HTERT RPE-1 (cell line): ENCODE measurements around the gene C7orf57.

ENCODE experiments used
- in situ Hi-C: fragments of 300-500 bp; cut with MboI; formaldehyde crosslinking; loops from 4 replicates; pipeline ENCODE4 v1.14.3; 2020; ENCODE audit warnings: low sequenced_read_pairs

Gene C7orf57

DNA sequence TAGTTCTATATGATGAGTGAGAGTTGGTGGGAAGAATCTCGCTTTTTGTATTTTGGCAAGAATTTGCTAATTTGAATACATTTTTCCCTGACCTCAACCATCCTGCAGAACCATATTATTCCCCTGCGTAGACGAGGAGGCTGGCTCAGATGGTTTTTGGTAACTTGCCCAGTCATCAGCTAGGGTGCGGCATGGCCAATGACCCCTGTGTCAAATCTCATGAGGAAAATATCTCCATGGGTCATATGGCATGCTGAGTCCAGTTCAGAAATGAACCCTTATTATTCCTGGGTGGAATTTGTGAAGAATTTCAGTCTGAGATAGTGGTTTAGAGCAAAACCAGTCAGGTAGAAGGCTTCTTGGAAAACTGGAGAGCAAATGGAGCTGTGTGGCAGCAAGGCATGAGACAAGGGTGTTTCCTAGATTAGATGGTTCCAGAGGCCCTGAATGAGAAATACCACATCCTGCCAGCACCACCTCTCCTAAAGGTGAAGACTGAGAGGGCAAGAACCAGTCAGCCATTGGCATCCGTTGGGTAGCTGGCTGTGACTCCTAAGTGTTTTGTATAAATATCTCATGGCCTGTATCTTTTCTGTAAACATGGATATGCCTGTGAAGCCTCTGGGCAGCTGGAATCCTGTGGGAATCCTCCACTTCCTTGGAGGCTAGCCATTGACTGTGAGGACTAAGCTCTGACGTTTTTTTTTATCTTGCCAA is 47.9 kb downstream of the C7orf57 start:
- in situ Hi-C loops: no loop called here

- in situ Hi-C loops: no loop called here
These were observed 49.5 kb downstream of the C7orf57 start for GRCh38 chr7:48084727-48085432.

DNA sequence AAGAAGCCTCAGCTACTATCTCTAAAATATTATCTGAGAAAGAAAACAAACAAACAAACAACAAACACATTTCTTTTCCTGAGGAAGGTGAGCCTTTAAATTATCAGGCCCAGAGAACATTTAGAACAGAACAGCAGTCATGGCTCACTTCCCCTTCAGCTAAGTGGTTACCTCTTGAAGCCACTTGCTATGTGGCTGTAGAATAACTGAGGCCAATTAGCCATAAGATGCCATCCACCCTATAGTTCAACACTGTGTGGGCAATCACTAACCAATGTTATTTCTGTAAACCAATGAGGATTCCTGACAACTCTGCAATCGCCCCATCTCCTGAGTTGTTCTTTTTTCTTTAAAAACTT is 50.1 kb downstream of the C7orf57 start:
- in situ Hi-C loops: no loop called here

GRCh38 chr7:48085942-48086341 is 50.6 kb downstream of the C7orf57 start:
- in situ Hi-C loops: no loop called here

DNA sequence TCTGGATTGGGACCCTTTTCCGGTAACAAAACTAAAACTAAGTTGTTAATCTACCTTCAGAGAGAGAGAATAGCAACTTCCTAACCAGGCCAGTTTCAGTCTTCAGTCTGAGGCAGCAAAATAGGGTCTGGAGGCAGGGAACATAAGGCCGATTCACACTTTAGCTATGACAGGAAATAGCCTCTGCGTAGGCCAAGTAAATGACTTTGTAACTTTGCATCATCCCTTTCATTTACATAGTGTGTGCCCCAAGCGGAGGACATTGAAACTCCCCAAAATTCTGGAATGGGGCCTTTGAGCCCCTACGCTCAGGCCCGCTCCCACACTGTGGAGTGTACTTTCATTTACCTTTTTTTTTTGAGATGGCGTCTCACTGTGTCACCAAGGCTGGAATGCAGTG is 52.0 kb downstream of the C7orf57 start:
- in situ Hi-C loops: no loop called here

DNA sequence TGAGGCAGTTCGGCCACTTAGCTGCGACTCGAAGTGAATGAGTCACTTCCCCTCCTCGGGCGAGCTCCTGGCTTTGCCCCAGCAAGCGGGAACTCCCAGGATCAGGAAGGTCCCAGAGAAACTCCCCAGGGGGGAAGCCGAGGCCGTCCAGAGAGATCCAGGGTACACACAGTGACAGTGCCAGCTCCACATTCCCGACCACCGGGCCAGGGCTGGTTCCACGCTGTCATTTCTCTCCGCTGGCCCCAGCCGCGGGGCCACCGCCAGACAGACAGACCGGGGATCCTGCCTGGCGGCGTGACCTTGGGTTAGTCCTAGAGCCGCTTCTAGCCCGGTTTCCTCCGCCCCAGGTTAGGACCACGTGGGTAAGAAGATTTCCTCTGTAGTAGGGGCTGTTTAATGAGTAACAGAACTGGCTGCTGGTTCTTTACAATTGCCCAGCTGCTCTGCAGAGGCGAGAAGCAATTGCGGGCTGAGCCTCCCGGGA is 53.3 kb downstream of the C7orf57 start:
- in situ Hi-C loops: no loop called here

DNA sequence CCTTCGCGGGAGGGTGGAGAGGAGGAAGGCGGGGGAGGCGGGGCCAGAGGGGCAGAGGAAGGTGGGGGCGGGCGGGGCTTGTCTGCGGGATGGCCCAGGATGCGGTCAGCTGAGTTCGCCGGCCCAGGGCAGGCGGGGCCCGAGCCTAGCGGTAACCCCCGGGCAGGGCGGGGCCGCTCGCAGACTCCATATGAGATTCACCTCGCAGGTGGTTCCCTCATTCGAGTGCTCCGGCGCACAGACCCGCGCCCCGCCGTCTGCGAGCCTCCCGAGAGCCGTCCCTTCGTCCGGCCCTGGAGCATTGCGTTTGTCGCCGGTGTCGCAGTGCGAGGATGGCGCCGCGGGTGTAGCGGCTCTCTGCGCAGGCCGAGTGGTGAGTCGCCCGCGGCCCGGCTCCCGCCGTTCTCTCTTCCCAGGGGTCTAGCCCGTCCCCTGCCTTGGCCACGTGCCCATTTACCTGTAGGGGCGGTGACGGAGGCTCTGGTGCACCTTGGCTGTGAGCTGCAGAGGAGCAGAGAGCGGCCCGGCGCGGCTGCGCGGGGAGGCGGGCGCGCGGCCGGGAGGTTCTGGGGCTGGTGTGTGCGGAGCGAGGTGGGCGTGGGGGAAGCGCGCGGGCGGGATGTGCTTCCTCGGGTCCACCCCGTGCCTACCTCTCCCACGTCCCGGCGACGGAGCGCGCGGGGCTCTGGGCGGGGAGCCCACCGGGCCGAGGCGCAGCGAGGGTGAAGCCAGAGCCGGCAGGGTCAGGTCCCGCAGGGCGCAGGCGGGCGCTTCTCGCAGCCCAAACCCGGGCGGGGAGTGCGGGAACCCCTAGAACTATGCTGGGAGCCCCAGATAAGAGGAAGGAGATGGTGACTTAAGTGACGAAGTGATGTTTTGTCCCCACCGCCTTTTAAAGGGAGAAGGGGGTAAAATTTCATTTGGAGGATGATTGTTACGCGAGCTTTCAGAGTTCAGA is 54.0 kb downstream of the C7orf57 start, which contains the start of gene UPP1:
Gene UPP1, plus strand, starts transcription at position 220 of the 958 bp plus-strand sequence. CDS start 5,519 bp downstream, outside the sequence.
- in situ Hi-C loops: no loop called here

DNA sequence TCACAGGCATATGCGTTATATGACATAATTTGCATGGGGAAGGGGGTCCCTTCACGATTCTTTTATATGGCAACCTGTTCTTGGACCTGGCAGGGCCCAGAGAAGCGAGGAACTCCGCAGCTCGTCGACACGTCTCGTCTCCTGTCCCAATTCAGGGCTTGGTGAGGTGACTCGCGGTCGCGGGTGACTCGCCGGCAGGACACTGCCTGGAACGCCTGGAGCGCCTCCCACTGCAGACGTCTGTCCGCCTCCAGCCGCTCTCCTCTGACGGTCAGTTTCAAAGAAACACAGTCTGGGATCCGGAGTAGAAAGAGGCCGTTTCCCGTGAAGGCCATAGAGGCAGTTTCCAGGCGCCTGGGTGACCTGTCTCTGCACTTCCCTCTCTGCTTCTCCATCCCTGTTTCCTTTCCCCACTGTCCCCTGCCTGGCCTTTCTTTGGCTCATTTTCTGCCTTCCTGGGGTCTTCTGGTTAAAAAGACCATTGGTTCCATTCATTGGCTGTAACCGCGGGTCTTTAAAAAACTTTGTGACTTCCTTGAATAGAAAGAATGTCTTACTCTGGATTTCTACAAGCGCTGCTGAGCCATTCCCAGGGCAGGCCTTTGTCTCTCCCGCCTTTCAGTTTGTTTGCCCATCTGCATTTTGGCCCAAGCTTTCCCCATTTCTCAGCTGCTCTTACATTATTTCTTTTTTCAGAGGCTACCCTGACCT is 54.9 kb downstream of the C7orf57 start:
- in situ Hi-C loops: no loop called here

DNA sequence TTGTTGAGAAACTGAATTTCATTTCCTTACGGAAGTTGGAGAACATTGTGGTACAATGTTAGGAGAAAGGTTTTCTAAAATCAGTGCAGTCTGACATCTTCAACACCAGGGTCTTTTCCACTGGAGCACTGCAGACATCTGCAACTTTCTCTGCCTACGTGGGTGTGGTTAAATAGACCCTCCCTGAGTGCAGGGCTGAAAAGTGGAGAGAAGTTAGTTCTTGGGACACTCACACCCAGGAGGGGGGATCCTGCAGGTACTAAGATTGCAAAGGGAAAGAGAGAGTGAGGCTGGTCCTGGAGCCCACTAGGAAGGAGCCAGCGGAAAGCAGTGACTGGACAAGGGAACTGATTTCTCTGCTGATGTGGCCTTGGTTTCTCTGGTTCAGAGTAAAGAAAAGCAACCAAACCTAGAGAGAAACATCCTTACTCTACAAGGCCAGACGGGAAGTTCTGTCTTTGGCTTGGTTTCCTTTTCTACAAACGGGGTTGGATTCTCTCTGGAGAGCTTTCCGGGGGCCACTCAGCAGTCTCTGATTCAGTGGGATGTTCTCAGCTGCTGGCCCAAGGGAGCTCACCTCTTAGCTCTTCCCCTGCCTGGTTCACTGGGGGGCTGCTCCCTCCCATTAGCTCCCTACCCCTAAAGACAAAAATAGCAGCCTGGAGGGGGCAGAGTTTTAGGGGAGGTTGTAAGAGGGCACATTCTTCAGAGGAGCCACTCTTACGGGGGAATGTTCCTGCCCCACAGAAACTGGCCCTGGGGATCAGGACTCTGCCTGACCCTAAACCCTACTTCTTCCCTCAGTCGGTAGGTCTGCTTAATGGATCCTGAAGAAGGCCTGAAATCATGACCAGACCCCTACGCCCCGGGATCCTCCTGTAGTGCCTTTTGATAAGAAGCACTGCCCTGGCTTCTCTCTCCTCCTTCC is 56.4 kb downstream of the C7orf57 start:
- in situ Hi-C loops: no loop called here

- in situ Hi-C loops: no loop called here
These were observed 59.5 kb downstream of the C7orf57 start for GRCh38 chr7:48094861-48095293.

DNA sequence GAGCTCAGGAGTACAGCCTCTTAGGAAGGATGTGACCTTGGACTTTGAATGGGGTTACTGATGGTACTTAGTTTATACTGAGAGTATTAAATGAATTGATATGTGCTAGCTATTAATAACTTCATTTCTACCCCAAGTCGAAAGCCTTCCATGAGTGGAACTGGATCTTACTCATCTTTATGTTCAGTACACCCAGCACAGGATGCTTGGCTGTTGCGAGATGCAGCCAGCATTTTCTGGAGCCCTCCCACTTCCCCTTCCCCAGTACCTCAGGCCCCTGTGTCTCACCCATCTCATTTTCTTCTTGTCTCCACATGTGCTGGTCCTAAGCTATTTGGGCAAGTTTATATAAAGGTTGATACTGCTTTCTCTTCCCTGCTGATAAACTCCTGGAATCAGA is 60.9 kb downstream of the C7orf57 start:
- in situ Hi-C loops: no loop called here

DNA sequence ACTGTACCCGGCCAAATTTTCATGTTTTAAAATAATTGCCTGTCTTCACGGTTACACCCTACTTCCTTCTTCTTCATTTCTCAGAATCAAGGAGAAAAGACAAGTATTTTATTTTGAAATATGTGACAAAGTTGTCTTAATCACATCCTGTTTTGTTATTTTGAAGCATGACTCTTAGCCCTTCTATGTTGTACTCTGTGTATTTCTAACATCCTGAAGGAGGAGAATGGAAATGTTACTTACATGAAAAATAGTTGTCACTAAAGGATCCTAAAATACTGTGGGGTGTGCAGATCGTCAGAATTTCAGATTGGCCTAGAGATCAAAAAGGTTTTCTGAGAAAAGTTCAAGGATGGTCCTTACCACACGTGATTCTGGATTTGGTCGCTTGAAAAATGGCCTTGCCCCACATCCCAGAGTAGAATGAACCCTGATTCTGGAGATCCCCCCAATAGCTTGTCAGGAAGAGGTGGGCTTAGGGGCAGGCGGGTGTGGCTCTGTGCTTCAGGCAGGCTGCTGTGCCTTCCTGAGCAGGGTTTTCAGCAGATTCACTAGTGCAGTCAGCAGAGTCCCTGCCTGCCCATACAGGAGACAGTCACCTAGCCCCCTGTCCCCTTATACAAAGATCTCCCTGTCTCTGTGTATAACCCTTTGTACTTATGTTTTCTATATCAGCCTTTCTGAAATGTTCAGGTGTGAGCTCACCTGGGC is 62.3 kb downstream of the C7orf57 start:
- in situ Hi-C loops: no loop called here

DNA sequence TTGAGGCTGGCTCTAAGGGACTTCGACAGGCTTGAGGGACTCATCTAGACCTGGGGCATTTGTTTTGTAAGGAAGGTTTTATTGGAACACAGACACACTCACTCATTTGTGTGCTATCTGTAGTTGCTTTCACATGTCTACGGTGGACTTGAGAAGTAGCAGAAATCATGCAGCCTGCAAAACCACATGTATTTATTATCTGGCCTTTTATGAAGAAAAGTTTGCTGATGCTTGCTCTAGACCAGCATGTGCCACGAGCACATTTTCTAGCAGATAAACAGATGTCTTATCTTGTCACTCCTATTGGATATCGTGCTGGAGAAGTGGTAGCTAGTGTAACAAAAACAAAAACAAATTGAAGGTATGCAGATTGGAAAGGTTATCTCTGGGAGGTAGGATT is 63.5 kb downstream of the C7orf57 start:
- in situ Hi-C loops: no loop called here

DNA sequence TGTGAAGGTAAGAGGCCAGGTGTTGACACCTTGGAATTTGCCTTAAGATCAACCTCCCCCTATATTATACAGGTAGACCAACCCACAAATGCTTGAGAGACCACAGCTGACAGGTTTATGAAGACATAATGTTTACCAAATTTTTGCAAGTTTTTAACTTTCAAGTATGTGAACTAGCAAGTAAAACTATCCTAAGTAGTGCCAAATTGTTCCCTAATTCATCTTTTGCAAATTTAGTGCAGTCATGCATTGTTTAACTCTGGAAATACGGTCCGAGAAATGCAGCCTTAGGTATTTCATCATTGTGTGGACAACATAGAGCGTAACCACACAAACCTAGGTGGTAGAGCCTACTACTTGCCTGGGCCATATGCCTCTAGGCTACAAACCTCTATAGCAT is 64.4 kb downstream of the C7orf57 start:
- in situ Hi-C loops: no loop called here

GRCh38 chr7:48101352-48101751 is 66.0 kb downstream of the C7orf57 start:
- in situ Hi-C loops: no loop called here

GRCh38 chr7:48101968-48102367 is 66.6 kb downstream of the C7orf57 start:
- in situ Hi-C loops: no loop called here

GRCh38 chr7:48102530-48102929 is 67.2 kb downstream of the C7orf57 start:
- in situ Hi-C loops: no loop called here

GRCh38 chr7:48105045-48105444 is 69.7 kb downstream of the C7orf57 start:
- in situ Hi-C loops: no loop called here
